ENCODE results near the gene CASK.
"Not testable (repeated sequence)": the region's sequence is repeated elsewhere in the genome, so short reads cannot be mapped to it uniquely, and the experiment has no call there.

Gene CASK

DNA sequence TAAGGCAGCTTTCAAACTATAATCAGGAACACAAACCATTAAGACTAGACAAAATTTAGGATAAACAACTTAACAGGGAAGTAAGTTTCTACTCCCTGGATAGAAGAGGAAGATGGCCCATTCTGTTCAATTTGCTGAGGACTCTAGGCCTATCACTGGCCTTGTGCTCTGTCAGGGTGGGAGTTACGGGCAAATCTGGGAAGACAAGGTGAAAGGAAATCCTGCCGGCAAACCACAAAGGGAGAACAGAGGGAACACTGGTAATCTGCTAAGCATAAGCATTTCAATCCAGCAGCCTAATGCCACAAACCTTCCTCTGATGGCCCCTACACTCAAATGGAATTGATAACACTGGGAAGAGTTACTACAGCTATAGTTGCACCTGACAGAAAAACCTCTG lies 191.1 kb downstream of the CASK start:
- no peak for DNase-seq (ENCODE audit: low spot score)

DNA sequence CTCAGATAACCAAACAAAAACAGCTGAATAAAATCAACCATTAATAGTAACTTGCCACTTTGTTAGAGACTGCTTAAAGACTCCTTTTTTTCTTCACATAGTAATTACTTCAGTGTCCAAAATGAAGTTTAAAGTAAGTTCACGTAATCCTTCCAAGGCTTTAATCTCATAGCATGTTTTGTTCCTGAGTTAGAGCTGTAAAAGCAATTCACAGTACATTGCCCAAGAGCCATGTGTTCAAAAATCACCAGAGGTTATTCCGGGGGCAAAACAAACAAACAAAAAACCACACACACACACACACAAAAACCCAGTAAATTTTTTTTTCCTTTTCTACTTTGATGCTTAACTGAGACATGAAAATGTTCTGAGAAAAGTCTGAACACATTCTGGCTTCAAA lies 193.3 kb downstream of the CASK start:
- no peak for DNase-seq (ENCODE audit: low spot score)

DNA sequence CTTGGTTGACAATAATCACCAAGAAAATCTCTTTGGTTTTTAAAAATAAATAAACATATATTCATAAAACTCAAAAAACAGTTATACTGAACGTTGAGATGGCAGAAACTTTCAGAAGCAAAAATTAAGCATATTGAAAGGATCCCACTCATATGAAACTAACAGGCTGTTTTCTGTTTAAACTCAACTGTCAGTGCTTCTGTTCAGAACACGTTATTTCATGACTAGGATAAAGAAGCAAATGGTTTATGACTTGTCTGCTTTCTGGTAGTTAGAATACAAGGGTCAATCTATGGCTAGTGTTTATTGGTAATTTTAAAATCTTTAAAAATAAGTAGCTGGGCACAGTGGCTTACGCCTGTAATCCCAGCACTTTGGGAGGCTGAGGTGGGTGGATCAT lies 195.2 kb downstream of the CASK start:
- no peak for DNase-seq (ENCODE audit: low spot score)

DNA sequence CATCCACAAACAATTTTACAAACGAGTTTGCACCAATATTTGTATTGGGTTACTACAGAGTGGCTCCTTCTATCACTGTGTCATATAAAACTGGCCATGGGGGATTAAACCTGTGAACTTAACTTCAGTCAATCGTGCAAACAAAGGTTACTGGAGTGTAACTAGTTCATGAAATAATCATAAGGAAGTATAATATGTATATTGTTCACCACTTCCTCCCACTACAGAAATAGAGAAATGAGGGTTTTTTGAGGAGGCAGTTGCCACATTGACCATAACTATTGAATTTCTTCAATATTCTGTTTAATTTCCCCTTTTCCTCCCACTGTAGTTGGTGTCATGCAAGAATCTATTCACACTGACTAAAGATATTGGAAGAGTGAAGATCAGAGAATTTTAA lies 199.5 kb downstream of the CASK start, which contains the start of gene GPR82:
TSS of gene GPR82 (plus strand) at position 356 of the 400 bp plus-strand sequence. CDS start 2,846 bp downstream, outside the sequence.
- no peak for DNase-seq (ENCODE audit: low spot score)

DNA sequence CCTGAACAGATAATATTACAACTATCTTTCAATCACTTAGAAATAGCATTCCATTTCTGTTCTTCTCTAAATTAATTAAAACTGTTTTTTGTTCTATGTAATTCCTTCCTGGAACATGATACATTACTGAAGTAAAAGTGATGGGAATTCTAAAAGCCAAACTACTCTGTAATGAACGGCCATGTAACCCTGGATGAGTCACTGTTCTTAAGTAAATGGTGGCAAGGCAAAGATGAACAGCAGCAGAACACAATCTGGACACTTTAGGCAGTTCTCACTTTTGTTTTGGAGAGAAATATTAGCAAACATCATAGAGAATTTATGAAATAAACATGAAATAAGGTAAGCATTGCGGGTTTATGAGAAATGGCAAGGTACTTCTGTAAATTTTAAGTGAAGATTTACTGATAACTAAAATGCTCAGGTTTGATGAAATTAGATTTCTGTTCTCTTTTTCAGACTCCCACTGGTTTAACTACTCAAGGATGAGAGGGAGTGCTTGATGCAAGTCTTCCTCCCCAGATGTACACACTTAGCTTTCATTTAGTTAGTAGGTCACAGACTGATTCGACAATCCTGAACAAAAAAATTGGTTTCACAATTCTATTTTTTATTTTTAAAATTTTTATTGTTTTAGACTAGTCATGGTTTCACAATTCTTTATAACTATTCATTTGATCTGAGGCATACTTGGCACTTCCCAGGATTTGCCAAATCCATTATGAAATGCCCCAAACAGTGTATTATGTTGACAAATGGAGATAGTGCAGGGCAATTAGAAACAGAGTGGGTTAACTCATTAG lies 200.3 kb downstream of the CASK start:
- peak; percentile 22 for DNase-seq (ENCODE audit: low spot score)

DNA sequence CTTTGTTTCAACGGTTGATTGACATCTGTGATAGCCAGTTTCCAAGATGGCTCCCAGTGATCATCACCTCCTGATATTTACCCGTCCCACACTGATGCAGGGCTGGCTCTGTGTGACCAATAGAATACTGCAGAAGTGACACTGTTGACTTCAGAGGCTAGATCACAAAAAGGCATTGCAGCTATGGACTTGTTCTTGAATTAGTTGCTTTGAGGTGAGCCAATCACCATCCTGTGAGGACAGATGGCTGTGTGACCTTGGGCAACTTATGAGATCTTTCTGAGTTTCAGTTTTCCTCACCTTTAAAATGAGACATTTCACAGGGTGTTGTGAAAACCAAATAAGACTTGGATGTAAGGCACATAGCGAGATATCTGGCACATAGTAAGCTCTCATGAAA lies 201.1 kb downstream of the CASK start:
- DNase-seq (ENCODE audit: low spot score) = no peak

DNA sequence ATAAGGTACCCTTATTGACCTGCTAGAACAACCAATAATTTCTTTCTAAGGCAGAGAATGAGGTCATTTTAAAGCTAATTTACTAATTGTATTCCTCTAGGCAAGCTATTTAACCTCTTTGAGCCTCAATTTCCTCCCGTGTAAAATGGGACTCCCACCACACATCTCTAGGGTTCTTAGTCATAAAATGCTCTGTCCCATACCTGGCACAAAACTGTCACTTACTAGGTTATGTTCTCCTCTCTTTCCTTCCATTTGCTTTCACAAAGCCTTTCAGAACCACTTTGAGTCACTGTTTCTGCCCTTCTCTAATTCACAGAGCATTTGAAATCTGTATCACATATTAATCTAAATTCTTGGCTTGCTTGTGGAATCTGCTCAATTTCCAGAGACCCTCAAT lies 201.8 kb downstream of the CASK start:
- DNase-seq (ENCODE audit: low spot score) = no peak

DNA sequence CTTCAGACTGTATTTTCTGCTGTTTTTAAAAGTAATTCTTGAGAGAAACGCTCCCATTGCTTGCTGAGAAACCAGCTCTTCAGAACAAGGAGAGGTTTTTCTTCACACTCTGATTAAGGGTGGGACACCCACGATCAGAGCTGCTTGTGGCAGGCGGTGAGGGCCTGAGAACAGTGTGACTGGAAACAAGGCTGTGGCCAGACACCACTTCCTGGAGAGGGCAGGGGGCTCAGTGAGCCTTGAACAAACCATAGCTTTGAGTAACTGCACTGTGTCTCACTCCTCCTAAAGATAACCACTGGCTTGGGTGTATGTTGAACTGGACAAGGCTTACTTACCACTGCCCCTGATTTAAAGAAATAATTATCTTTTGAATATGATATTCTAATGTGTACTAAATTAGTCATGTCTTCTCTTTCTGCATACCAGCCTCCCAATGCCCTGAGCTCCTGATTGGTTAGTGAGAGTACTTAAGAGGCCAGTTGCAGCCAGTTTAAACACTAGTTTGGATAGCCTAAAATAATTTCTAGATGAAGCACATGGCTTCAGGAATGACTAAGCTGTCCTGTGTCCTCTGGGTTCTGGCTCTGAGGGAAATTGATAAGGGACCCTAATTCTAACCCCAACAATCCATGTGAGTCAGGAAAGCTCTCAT lies 203.1 kb downstream of the CASK start:
- DNase-seq (ENCODE audit: low spot score) = no peak

DNA sequence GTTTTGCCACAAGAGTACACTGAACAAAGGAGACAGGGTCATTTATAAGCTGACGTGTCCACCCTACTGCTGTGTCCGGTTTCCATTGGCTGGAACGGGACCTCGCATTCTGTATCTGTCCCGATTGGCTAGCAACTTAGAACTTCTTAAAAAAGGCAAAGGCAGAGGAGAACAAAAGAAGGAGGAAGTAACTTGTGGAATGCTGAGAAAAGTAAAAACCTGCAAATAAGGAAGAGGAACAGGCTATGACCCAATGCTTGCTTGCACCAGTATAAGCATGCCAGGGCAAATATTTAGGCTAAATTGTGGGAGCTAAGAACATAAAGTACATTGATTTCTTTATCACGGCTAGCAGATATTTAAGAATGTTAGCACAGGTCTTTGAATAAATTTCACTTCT lies 203.7 kb downstream of the CASK start:
- DNase-seq (ENCODE audit: low spot score) = not testable (repeated sequence)

DNA sequence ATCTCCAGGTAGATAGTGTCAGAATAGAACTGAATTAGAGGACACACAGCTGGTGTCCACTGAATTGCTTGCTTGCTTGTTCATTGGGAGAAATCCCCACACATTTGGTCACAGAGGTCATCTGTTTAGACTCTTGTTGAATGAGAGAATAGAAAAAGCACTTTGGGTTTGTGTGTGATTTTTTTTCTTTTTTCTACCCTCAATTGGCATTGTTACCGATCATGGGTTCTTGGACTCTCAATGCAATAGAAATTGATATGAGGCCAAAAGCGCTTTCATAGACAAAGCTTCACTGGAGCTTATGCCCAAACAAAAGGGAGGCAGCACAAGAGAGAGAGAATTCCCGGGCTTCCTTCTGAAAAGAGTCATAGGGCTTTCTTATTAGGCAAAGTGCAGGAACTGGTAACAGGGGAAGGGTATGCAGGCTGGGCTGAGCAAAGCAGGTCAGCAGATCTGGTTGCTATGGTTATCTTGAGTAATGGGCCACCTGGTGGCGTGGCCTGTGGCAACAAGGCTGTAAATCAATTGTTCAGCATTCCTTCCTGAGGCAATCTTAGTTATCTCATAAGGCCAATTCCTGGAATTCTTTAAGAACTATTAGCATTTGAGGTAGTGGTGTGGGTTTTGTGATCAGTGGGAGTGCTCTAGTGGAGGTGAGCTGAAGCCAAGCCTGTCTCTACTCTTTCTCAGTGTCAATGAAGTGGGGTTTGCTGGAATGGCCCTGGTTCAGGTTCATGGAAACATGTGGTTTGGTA lies 204.7 kb downstream of the CASK start:
- no peak for DNase-seq (ENCODE audit: low spot score)

DNA sequence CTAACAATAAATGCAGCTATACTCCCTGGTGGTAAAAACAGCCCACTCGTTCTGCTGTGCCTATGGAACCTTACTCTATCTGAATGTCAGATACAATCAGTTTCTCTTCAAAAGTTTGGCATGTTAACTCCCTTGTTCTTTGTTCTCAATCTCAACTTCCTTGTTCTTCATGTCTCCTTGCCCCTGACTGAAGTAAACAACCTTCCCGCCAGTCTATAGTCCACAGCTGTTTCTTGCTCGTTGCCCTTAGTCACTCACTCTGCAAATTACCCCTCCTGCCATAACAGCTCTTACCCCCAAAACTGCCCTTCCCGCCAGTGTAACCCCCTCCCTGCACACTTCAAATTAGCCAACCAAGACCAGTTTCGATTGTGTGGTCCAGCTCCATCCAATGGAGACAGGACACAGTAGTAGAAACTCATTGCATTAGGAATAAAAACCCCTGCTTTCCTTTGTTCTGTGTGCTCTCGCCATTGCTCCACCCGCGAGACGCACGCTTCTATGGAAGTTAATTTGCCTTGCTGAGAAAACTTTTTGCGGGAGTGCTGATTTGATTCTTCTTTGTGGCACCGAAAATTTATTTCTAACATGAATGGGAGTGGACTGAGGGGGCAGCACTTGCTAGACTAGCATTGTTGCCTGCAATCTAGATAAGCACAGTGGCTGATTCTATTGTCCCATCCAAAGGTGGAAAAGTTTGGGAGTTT lies 206.4 kb downstream of the CASK start:
- no peak for DNase-seq (ENCODE audit: low spot score)

DNA sequence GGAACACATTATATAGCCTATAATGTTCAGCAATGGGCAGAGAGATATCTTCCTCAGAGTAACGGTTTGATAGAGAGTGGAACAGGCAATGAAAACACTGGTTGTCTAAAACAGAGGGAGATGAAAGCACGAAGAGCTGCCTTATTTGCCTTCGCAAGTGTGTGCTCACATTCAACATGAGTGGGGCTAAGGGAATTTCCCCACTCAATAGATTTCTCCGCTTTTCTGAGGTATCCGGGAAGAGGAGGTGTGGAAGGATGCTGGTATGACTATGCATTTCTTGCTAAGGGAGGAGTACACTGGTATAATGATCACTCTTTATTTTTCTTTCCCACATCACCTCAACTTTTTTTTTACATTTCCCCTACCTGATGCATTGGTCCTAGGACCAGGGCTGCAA lies 207.1 kb downstream of the CASK start:
- DNase-seq (ENCODE audit: low spot score) = no peak

DNA sequence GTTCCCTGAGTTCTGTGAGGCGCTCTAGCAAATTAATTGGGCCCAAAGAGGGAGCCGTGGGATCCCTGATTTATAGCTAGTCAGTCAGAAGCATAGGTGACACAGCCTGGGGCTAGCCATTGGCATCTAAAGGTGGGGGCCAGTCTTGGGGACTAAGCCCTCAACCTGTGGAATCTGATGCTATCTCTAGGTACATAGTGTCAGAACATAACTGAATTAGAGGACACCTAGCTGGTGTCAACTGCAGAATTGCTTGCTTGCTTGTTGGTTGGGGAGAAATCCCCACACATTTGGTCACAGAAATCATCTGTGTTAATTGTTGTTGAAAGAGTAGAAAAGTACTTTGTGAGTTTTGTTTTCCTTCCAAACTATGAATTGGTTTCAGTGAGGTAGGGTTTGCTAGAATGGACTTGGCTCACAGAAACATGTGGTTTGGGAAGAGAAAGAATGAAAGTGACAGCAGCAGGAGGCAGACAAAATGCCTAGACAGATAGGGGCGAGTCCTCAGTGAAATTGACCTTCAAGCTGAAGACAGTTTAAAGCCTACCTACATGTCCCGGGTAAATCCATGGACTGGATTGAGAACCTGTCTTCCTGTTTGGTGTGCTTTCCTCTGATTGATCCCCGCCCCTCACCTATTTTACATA lies 212.2 kb downstream of the CASK start:
- no peak for DNase-seq (ENCODE audit: low spot score)

DNA sequence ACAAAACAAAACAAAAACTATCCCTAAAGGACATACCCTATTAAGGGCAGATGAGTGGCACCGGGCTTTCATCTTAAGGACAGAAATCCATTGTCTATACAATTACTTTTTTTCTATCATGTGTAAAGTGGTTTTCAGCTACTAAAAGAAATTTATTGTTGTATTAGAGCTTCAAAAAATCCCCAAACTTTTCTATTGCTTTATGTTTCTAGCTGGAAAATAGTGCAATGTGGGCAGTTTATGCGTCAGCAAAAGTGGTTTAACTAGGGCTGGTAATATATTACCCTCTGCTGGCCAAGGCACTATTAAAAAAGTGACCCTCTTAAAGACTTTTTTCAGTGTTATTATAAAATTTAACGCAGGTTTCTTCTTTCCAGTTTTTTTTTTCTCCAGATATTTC lies 214.9 kb downstream of the CASK start:
- no peak for DNase-seq (ENCODE audit: low spot score)

DNA sequence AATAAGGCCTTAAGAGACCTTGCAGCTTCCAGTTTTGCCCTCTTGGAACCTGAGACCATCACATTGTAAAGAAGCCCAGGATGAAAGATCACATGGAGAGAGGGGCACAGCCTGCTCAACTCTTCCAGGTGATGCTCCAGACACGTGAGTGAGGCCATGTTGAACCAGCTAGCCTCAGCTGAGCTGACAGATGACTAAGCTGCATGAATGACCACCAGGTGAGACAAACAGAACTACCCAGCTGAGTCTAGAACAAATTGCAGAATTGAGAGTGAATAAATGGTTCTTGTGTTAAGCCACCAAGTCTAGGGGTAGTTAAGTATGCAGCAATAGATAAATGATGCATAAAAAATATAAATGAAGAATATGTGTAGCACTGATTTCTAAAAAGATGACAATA lies 216.1 kb downstream of the CASK start:
- no peak for DNase-seq (ENCODE audit: low spot score)

DNA sequence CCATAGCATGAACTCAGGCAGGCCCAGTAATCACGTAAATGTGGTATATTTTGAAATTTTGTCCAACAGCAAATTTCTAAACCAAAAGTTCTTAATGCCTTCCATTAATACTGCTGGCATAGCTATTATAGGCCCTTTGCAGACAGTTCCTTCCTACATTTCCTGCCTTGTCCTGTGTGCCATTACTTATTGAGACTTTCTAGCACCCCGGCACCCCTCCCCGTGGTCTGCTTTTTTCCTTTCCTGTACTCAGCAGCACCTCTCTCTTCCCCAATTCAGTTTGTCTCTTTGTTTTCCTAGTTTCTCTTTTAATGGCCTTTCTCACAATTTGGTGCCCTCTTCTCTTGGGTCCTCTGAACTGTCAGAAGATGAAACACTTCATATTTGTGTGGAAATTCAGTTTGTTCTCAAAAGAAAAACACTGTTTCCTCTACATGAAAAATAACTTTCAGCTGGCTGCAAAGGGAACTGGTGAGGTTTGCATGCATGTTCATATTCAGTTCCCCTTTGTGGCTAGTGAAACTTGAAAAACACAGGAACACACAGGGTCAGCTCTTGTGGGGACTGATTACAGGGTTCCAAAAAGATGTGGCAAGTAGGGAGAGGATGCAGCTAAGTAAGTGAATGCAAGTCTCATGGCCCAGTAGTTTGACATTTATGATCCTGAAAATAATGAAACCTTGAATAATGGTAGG lies 217.5 kb downstream of the CASK start:
- no peak for DNase-seq (ENCODE audit: low spot score)

DNA sequence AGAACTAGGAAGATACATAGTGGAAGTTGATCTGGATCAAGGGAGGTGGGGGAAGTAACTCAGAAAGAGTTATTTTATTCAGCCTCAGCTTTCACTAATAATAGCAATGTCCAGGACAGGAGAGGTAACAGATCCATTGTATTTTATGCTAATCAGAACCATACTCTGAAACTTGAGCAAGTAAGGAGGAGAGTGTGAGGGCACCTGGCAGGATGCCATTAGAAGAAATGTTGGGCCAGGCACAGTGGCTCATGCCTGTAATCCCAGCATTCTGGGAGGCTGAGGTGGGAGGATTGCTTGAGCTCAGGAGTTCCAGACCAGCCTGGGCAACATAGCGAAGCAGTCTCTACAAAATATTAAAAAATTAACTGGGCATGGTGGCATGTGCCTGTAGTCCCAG lies 218.3 kb downstream of the CASK start:
- no peak for DNase-seq (ENCODE audit: low spot score)

DNA sequence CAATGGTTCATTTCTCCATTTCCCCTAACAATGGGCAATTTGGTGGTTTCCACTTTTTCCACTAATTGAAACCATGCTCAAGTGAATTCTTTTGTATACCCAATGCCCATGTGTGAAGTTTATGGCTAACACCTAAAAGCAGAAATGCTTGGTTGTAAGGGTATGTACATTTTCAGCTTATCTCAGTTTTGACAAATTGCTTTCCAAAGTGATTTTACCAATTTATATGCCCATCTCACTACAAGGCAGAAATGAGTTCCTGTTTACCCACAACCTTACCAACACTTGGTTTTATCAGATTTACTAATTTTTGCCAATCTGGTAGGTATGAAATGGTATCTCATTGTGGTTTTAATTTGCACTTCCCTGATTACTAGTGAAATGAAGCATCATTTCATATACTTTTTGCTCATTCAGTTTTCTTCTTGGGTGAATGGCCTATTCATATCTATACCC lies 219.8 kb downstream of the CASK start:
- no peak for DNase-seq (ENCODE audit: low spot score)

DNA sequence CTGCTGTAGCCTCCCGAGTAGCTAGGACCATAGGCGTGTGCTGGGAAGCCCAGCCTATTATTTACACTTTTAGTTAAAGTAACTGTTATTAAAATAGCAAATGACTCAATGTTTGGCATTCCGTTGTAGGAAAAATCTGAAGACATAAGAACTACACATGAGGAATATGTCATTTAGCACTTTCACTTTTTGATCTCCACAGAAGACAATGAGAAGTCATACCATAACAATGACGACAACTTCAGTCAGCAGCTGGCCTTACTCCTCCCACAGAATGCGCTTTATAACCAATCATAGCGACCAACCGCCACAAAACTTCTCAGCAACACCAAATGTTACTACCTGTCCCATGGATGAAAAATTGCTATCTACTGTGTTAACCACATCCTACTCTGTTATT lies 227.9 kb downstream of the CASK start:
- no peak for DNase-seq (ENCODE audit: low spot score)

DNA sequence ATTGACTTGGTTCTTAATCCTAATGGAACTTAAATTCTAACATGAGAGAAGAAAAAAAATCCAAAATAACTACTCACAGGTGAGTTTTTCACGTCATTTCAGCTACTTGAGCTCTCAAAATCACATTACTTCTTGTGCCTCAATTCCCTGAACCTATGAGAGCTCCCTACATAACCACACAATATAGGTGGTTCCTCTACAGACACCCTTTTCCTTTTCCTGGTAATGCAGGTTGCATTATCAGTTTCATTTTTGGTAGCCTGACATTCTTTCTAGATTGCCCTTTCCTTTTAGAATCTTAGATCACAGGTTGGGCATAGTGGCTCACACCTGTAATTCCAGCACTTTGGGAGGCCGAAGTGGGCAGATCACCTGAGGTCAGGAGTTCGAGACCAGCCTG lies 230.3 kb downstream of the CASK start:
- DNase-seq (ENCODE audit: low spot score) = no peak

DNA sequence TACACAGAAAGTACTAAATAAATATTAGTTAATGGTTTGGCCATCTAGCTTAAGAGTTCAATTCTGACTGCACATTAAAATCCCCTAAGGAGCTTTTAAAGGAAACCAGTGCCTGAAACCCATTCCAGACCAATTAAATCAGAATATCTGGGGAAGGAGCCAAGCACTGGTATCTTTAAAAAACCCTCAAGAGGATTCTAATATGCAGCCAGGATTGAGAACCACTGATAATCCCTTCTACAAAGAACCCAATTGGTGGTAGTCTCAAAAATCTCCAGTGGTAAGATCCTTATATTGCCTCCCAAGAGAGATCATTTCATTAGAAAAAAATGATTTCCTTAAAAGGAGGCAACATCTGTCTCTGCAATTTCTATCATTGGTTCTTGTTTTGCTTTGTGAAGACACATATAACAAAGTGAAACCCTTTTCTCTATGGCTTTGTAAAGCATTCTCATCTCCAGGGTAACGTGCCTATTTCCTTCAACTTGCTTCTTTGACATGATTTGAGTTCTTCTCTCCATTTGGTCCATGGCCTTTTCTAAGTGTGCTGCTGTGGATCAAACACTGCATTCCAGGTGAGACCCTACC lies 231.1 kb downstream of the CASK start:
- peak; percentile 49 for DNase-seq (ENCODE audit: low spot score)

Measured in GM03348 (cell line).